Smooth muscle cell of the brain vasculature (primary cell): ENCODE measurements around the gene WWOX.

ENCODE experiments used
- DNase-seq: peaks from one replicate; pipeline ENCODE4 v3.0.0-alpha.2; 2012; ENCODE audit warnings: low read depth, low spot score

The WWOX gene

GRCh38 chr16:78524066-78524595 lies 424.7 kb downstream of the WWOX start:
- DNase-seq, result no peak

DNA sequence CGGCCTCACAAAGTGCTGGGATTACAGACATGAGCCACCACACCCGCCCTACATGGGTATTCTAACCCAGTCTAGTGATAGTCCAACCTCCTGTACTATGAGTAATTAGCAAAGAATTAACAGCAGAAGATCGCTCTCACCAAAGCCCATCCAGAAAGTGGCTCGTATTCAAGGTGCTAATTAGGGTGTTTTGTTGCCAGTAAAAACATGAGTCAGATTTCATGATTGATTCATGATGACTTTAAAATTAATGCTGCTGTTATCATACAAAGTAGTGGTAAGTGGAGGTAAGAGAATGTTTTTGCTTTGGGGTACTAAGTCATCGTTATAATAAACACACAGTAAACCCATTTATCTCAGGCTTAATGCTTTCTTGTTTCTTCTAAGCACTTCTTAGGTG lies 428.8 kb downstream of the WWOX start:
- DNase-seq, result no peak

DNA sequence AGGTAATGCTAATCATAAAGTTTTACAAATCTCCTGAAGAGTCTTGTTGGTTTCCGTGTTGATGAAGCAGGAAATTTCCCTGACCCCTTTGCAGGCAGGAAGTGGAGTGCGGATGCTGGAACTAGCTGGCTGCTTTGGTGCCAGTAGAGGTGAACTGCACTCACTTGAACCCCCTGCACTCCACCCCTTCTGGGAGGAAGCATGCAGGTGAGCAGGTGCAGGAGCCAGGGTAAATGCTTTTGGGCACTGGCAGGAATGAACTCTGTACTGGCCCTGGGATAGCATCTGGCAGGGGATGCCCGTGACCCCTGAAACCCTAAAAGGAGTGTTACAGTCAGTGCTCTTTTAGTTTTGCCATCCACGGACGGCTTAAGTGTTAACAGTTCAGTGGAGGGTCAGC lies 430.4 kb downstream of the WWOX start:
- no peak for DNase-seq

GRCh38 chr16:78530283-78530682 lies 430.8 kb downstream of the WWOX start:
- no peak for DNase-seq

- DNase-seq, result no peak
Observed at GRCh38 chr16:78535098-78535497, 435.6 kb downstream of the WWOX start.

DNA sequence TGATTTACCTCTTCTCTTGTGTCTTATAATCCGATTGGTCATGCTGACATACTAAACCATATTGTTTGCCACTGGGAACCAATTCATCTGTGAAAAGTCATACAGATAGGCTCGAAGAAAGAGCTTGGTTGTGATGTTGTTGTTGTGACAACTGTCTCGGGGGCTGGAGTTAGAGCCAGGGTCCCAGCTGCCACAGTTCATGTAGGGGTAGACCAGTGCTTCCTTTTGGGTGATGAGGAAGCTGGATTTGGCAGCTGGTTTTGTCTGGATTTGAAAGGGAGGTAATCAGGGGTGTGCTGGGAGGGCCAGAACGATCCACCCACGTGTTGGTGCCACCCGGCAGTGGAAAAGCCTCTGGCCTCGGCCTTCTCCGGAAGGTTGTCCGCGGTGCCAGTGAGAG lies 438.1 kb downstream of the WWOX start:
- no peak for DNase-seq

DNA sequence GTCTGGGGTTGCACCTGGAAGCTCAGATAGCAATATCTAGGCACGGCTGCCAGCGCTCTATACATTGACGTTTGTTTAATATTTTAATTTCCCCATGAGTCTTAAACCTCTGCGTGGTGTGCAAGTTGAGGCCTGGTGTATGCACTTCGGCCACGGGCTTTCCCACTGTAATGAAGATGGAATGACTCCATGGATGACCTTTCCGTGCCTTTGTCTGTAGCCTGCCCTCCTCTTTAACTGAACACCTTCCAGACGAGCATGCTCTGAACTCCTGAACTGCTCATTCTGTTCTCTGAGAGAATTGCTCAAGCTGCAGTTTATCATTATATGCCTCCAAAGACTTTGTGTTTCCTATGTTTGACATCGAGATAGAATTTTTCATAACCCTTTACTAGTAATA lies 438.8 kb downstream of the WWOX start:
- DNase-seq, result no peak

- no peak for DNase-seq
Observed at GRCh38 chr16:78538919-78539318, 439.5 kb downstream of the WWOX start.

- no peak for DNase-seq
Observed at GRCh38 chr16:78542419-78542818, 443.0 kb downstream of the WWOX start.

DNA sequence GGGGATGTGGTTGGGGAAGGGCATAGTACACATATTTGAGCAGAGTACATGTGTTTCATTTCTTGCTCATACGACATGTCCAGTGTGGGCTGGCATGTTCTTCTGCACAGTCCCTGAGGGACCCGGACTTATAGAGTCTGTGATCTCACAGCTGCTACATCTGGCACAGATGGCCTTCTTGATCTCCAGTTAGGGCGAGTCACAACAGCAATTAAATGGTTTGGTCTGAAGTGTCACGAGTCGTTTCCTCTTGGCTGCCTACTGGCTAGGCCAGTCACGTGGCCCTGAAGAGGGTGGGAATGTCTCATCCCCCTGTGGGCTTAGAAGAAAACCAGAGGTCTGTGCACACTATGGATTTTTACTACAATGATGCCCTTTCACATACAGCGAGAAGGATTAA lies 443.6 kb downstream of the WWOX start:
- DNase-seq, result no peak

DNA sequence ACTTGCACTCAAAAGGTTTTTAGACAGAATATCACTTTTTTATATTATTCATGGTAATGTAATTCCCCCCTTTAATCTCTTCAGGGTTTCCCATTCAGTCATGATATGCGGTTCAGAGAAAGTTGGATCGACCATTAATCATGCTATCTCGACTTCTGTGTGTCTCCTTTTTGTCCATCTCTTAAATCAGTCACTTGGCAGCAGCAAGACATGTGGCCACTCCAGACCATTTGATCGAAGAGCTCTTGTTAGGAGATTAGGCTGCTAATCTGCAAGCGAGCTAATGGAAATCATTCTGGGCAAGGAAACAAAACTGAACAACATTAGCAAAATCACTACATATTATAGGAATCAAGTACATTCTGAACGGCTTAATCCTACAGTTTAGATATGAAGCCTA lies 449.9 kb downstream of the WWOX start:
- no peak for DNase-seq

GRCh38 chr16:78551487-78552085 lies 452.1 kb downstream of the WWOX start:
- DNase-seq, result no peak

- no peak for DNase-seq
Observed at GRCh38 chr16:78552106-78552675, 452.7 kb downstream of the WWOX start.

GRCh38 chr16:78552716-78553115 lies 453.3 kb downstream of the WWOX start:
- no peak for DNase-seq

DNA sequence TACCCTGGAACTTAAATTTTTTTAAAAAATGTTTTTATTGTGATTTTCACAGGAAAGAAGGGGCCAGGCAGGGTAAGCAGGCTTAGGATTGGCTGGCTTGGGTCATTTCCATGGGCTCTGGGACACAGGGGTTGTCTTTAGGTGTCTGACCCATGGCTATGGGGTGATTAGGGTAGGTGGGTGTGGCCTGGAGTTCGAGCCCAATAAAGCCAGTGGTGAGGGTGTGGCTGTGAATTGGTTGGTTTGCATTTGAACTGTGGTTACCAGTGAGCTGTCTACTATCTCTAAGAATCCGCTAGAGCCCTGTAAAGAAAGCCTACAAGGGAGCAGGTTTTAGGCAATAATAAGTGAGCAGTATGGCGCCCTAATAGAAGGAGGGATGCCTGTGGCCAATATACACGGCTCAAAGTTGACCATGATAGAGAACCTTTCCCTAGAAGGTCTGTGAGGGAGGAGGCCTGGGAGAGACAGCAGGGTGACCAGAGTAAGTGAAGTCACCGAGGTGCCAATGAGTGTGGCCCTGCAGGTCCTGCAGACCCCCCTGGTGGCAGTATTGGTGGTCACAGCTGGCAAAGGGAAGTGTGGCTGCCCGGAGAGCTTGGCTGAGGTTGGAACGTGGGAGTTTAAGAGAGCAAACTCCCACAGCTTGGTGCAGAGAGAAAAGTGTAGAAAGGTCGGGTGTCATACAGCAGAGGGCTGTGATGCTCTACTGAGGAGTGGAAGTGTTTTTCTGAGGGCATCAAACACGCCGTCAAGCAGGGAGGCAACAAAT lies 454.0 kb downstream of the WWOX start:
- DNase-seq, result no peak

- no peak for DNase-seq
Observed at GRCh38 chr16:78556421-78556820, 457.0 kb downstream of the WWOX start.

- DNase-seq, result no peak
Observed at GRCh38 chr16:78560997-78561396, 461.5 kb downstream of the WWOX start.

DNA sequence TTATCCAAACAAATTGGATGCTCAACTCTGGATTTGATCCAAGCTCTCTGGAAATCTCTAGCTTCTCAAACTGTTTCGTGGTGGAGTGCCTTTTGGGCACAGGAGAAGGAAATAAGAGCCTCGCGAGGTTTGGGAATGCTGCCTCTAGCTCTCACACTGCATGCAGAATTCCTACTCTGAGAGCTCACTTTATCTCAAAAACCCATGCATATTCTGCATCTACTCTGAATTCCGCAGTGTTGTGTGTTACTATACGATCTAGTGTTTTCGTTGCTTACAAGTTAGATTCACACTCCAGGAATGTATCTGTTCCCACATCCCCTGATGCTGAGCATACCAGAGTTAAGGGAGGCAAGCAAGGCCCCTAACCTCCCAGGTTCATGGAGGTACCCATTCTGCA lies 462.7 kb downstream of the WWOX start:
- DNase-seq, result no peak

DNA sequence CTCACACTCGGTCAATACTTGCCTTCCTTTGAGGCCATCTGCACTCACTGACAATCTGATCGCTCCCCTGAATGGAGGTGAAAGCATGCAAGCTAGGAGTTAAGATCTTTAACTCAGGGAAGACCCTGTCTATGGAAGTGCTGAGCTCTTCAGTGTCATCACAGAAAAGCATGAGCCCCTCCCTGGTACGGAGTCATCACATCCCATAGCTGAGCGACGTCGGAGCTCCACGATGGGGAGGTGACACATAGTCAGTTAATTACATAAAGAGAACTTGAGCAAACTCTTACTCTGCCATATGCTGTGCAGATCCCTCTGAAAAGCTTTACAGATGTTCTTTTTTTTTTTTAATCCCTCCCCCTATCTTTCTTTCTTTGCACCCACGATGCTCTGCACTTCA lies 463.2 kb downstream of the WWOX start:
- no peak for DNase-seq

GRCh38 chr16:78563905-78564304 lies 464.5 kb downstream of the WWOX start:
- no peak for DNase-seq

GRCh38 chr16:78566397-78567073 lies 467.1 kb downstream of the WWOX start:
- DNase-seq, result no peak

DNA sequence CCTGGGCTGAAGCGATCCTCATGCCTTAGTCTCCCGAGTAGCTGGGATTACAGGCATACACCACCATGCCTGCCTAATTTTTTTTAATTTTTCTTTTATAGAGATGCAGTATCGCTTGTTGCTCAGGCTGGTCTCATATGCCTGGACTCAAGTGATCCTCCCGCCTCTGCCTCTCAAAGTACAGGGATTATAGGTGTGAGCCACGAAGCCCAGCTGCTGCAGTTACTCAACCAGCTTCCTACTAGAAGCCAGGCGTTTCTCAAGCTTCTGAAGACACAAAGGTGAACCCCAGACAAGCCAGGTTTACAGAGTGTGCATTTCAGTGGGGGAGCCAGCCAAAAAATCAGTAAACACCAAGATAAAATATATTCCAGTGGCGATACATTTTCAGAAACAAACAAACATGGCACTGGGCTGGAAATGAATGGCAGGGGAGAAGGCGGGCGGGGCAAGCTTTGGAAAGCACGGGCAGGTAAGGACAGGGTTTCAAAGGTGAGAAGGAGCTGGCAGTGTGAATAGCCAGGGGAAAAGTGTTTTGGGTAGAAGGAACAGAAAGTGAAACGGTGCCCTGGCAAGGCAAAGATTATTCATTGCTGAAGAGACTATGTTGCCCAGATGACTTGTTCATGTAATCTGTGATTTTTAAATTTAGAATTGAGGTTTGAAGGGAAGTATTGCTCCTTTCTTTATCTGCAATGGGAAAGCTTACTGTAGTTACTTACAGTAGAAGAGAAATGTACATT lies 471.1 kb downstream of the WWOX start:
- no peak for DNase-seq
